Measurements from ENCODE around the gene GRN. TPM values are rescaled to one million over a fixed set of nuclear protein-coding genes. Genes with fewer than 3 reads are reported as not detected.
"Not testable (repeated sequence)": the region's sequence is repeated elsewhere in the genome, so short reads cannot be mapped to it uniquely, and the experiment has no call there.

The GRN gene
- polyA plus RNA-seq, 1 donor, result 469 TPM

- not testable (repeated sequence) for H3K9me3 ChIP-seq (ENCODE audit: control insufficient read depth, low read depth, low read length); H3K4me1 ChIP-seq (ENCODE audit: control insufficient read depth, insufficient read depth, low read length); H3K4me3 ChIP-seq (ENCODE audit: low read length); H3K27me3 ChIP-seq (ENCODE audit: control insufficient read depth, insufficient read depth, low read length); DNase-seq; H3K27ac ChIP-seq (ENCODE audit: low read length)
- peaks cover 25% of the 10 kb centered on the region for H3K36me3 ChIP-seq (ENCODE audit: control insufficient read depth, insufficient read depth, low read length)
- WGBS (ENCODE audit: insufficient coverage, low lambda C conversion rate), result no CpG with 5 or more reads among the region's 9 CpGs
Observed at GRCh38 chr17:44394112-44394511, 49.0 kb downstream of the GRN start.

GRCh38 chr17:44394833-44395232, 49.7 kb downstream of the GRN start:
- no peak for DNase-seq
- Histone ChIP-seq H3K4me3 (ENCODE audit: low read length) (no peak overlapping the region), H3K27ac (ENCODE audit: low read length) (no peak overlapping the region), H3K27me3 (ENCODE audit: control insufficient read depth, insufficient read depth, low read length) (no peaks in the 10 kb centered on the region), H3K36me3 (ENCODE audit: control insufficient read depth, insufficient read depth, low read length) (peaks cover 31% of the 10 kb centered on the region), H3K4me1 (ENCODE audit: control insufficient read depth, insufficient read depth, low read length) (no peaks in the 10 kb centered on the region), H3K9me3 (ENCODE audit: control insufficient read depth, low read depth, low read length) (no peaks in the 10 kb centered on the region)
- no CpG with 5 or more reads among the region's 2 CpGs for WGBS (ENCODE audit: insufficient coverage, low lambda C conversion rate)

- H3K9me3 ChIP-seq (ENCODE audit: control insufficient read depth, low read depth, low read length), result no peaks in the 10 kb centered on the region
- no peak overlapping the region for H3K4me3 ChIP-seq (ENCODE audit: low read length)
- H3K27me3 ChIP-seq (ENCODE audit: control insufficient read depth, insufficient read depth, low read length), result no peaks in the 10 kb centered on the region
- peaks cover 45% of the 10 kb centered on the region for H3K36me3 ChIP-seq (ENCODE audit: control insufficient read depth, insufficient read depth, low read length)
- H3K27ac ChIP-seq (ENCODE audit: low read length), result no peak overlapping the region
- H3K4me1 ChIP-seq (ENCODE audit: control insufficient read depth, insufficient read depth, low read length), result no peaks in the 10 kb centered on the region
- no peak for DNase-seq
- no CpG with 5 or more reads among the region's 5 CpGs for WGBS (ENCODE audit: insufficient coverage, low lambda C conversion rate)
Observed at GRCh38 chr17:44396946-44397345, 51.8 kb downstream of the GRN start.

GRCh38 chr17:44397479-44398440, 52.7 kb downstream of the GRN start:
- 100% methylated on average over 1 of the region's 8 CpGs for WGBS (ENCODE audit: insufficient coverage, low lambda C conversion rate)
- Histone ChIP-seq H3K27ac (ENCODE audit: low read length) (no peak overlapping the region), H3K27me3 (ENCODE audit: control insufficient read depth, insufficient read depth, low read length) (no peaks in the 10 kb centered on the region), H3K9me3 (ENCODE audit: control insufficient read depth, low read depth, low read length) (no peaks in the 10 kb centered on the region), H3K36me3 (ENCODE audit: control insufficient read depth, insufficient read depth, low read length) (peaks cover 49% of the 10 kb centered on the region), H3K4me1 (ENCODE audit: control insufficient read depth, insufficient read depth, low read length) (no peaks in the 10 kb centered on the region), H3K4me3 (ENCODE audit: low read length) (no peak overlapping the region)
- no peak for DNase-seq

- H3K4me3 ChIP-seq (ENCODE audit: low read length), result no peak overlapping the region
- H3K36me3 ChIP-seq (ENCODE audit: control insufficient read depth, insufficient read depth, low read length), result peaks cover 55% of the 10 kb centered on the region
- DNase-seq, result no peak
- WGBS (ENCODE audit: insufficient coverage, low lambda C conversion rate), result no CpG with 5 or more reads among the region's 41 CpGs
- no peaks in the 10 kb centered on the region for H3K4me1 ChIP-seq (ENCODE audit: control insufficient read depth, insufficient read depth, low read length)
- H3K9me3 ChIP-seq (ENCODE audit: control insufficient read depth, low read depth, low read length), result no peaks in the 10 kb centered on the region
- H3K27ac ChIP-seq (ENCODE audit: low read length), result no peak overlapping the region
- H3K27me3 ChIP-seq (ENCODE audit: control insufficient read depth, insufficient read depth, low read length), result no peaks in the 10 kb centered on the region
Observed at GRCh38 chr17:44398692-44399691, 53.9 kb downstream of the GRN start.

GRCh38 chr17:44400226-44400847, 55.2 kb downstream of the GRN start:
- WGBS (ENCODE audit: insufficient coverage, low lambda C conversion rate), result no CpG with 5 or more reads among the region's 3 CpGs
- DNase-seq, result no peak
- H3K4me3 ChIP-seq (ENCODE audit: low read length), result no peak overlapping the region
- H3K4me1 ChIP-seq (ENCODE audit: control insufficient read depth, insufficient read depth, low read length), result no peaks in the 10 kb centered on the region
- H3K36me3 ChIP-seq (ENCODE audit: control insufficient read depth, insufficient read depth, low read length), result peaks cover 59% of the 10 kb centered on the region
- no peaks in the 10 kb centered on the region for H3K27me3 ChIP-seq (ENCODE audit: control insufficient read depth, insufficient read depth, low read length)
- H3K27ac ChIP-seq (ENCODE audit: low read length), result no peak overlapping the region
- H3K9me3 ChIP-seq (ENCODE audit: control insufficient read depth, low read depth, low read length), result no peaks in the 10 kb centered on the region

Other genes with a start within 250 kb of the GRN start
- gene HDAC5, start 221.7 kb upstream of the GRN start, polyA plus RNA-seq, result 35.9 TPM
- 3.1 TPM for gene HROB, start 203.4 kb upstream of the GRN start, polyA plus RNA-seq
- 2.5 TPM for gene ASB16, start 174.6 kb upstream of the GRN start, polyA plus RNA-seq
- 41.5 TPM for gene TMUB2, start 158.3 kb upstream of the GRN start, polyA plus RNA-seq
- gene ATXN7L3, start 145.4 kb upstream of the GRN start, polyA plus RNA-seq, result 47.8 TPM
- gene UBTF, start 125.6 kb upstream of the GRN start, polyA plus RNA-seq, result 67.4 TPM
- gene SLC4A1, start 77.2 kb upstream of the GRN start, polyA plus RNA-seq, result 8.7 TPM
- gene RUNDC3A, start 36.7 kb upstream of the GRN start, polyA plus RNA-seq, result 17.2 TPM
- 111 TPM for gene SLC25A39, start 20.5 kb upstream of the GRN start, polyA plus RNA-seq
- 6.5 TPM for gene FAM171A2, start 18.6 kb downstream of the GRN start, polyA plus RNA-seq
- gene ITGA2B, start 44.3 kb downstream of the GRN start, polyA plus RNA-seq, result 1.1 TPM
- 35.9 TPM for gene GPATCH8, start 158.1 kb downstream of the GRN start, polyA plus RNA-seq
- 4.4 TPM for gene FZD2, start 212.2 kb downstream of the GRN start, polyA plus RNA-seq

Measured in large intestine (tissue), 3 donors.